Measurements from ENCODE around the gene AGBL5.
A peak's percentile ranks its signal among the peaks of the same experiment; 100 is the strongest.

AGBL5 gene

GRCh38 chr2:27050996-27051901 lies at the start of gene AGBL5:
Gene AGBL5 (plus strand): TSS chr2:27051668. CDS start chr2:27052959, 1,291 bp downstream.
- peak; percentile 94 for DNase-seq

- DNase-seq = peak; percentile 11
These were observed 49.5 kb upstream of the AGBL5 start for GRCh38 chr2:27001950-27002349.

- DNase-seq = no peak
These were observed 48.5 kb upstream of the AGBL5 start for GRCh38 chr2:27003007-27003406.

GRCh38 chr2:27003857-27004256 lies 47.6 kb upstream of the AGBL5 start:
- DNase-seq = peak; percentile 24

GRCh38 chr2:27006602-27007415 lies 44.7 kb upstream of the AGBL5 start:
- DNase-seq = no peak

GRCh38 chr2:27007416-27008374 lies 43.8 kb upstream of the AGBL5 start:
- no peak for DNase-seq

- DNase-seq = no peak
These were observed 42.8 kb upstream of the AGBL5 start for GRCh38 chr2:27008678-27009077.

GRCh38 chr2:27009083-27009482 lies 42.4 kb upstream of the AGBL5 start:
- DNase-seq = no peak

- no peak for DNase-seq
These were observed 41.8 kb upstream of the AGBL5 start for GRCh38 chr2:27009716-27010115.

GRCh38 chr2:27010139-27010538 lies 41.3 kb upstream of the AGBL5 start:
- DNase-seq = no peak

GRCh38 chr2:27013738-27014137 lies 37.7 kb upstream of the AGBL5 start:
- no peak for DNase-seq

- peak; percentile 18 for DNase-seq
These were observed 36.6 kb upstream of the AGBL5 start for GRCh38 chr2:27014771-27015433.

GRCh38 chr2:27016801-27017325 lies 34.6 kb upstream of the AGBL5 start:
- peak; percentile 77 for DNase-seq

- no peak for DNase-seq
These were observed 33.3 kb upstream of the AGBL5 start for GRCh38 chr2:27018142-27018541.

GRCh38 chr2:27019459-27019858 lies 32.0 kb upstream of the AGBL5 start:
- no peak for DNase-seq

GRCh38 chr2:27019931-27020855 lies 31.3 kb upstream of the AGBL5 start:
- no peak for DNase-seq

GRCh38 chr2:27021253-27022049 lies 30.0 kb upstream of the AGBL5 start:
- DNase-seq = no peak

GRCh38 chr2:27023740-27024139 lies 27.7 kb upstream of the AGBL5 start:
- no peak for DNase-seq

GRCh38 chr2:27024188-27024587 lies 27.3 kb upstream of the AGBL5 start:
- no peak for DNase-seq

- no peak for DNase-seq
These were observed 26.7 kb upstream of the AGBL5 start for GRCh38 chr2:27024812-27025211.

Measured in DMS53 (cell line).